H1 (cell line): ENCODE data around the gene AFTPH. TPM values are rescaled to one million over a fixed set of nuclear protein-coding genes. Genes with fewer than 3 reads are reported as not detected.

Source experiments
- CTCF ChIA-PET: fragments of 300-600 bp; sonication (Branson Sonifier 250); formaldehyde crosslinking; loops from one replicate; lab custom pipeline; 2021; ENCODE audit not compliant: partially characterized antibody; lab: Charles Lee
- POLR2A ChIA-PET: fragments of 300-600 bp; sonication (Branson Sonifier 250); formaldehyde crosslinking; loops from one replicate; lab custom pipeline; 2021; ENCODE audit warnings: inconsistent platforms; ENCODE audit not compliant: partially characterized antibody; lab: Charles Lee
- DNase-seq, 2 experiments: peaks; one replicate each; pipeline versions ENCODE4 v3.0.0 to v3.0.0-alpha.2; 2010 to 2022; ENCODE audit warnings: low spot score in 2 of 2, low read depth in 1 of 2, mixed read lengths in 1 of 2
- FAIRE-seq: peaks from 2 replicates; lab custom pipeline; 2011; peaks lifted over from hg19 to GRCh38; lab: Jason Lieb, UNC
- H2AFZ ChIP-seq: 2 replicates; pipeline ENCODE4 v1.8.1; 2012; ENCODE audit warnings: low read length, inconsistent platforms
- H2AK5ac ChIP-seq: 2 replicates; pipeline ENCODE4 v1.6.1; 2013; ENCODE audit warnings: low read depth, low read length
- H2BK120ac ChIP-seq: replicated peaks from 2 replicates; pipeline ENCODE3; 2013; ENCODE audit warnings: low read depth, low read length, inconsistent platforms
- H2BK12ac ChIP-seq: 2 replicates; pipeline ENCODE4 v1.6.1; 2013; ENCODE audit warnings: low read depth, low read length
- H2BK15ac ChIP-seq: 2 replicates; pipeline ENCODE4 v1.6.1; 2013; ENCODE audit warnings: low read length
- H2BK20ac ChIP-seq: 2 replicates; pipeline ENCODE4 v1.6.1; 2013; ENCODE audit warnings: low read length
- H2BK5ac ChIP-seq: 2 replicates; pipeline ENCODE4 v1.6.1; 2013; ENCODE audit warnings: low read depth, low read length
- H3K14ac ChIP-seq: 2 replicates; pipeline ENCODE4 v1.6.1; 2013; ENCODE audit warnings: inconsistent platforms; ENCODE audit not compliant: insufficient read length
- H3K18ac ChIP-seq: 2 replicates; pipeline ENCODE4 v1.6.1; 2013; ENCODE audit warnings: low read length; ENCODE audit errors: extremely low read depth
- H3K23ac ChIP-seq: 2 replicates; pipeline ENCODE4 v1.6.1; 2013; ENCODE audit warnings: inconsistent platforms; ENCODE audit not compliant: insufficient read length
- H3K23me2 ChIP-seq: 2 replicates; pipeline ENCODE4 v1.6.1; 2013; ENCODE audit warnings: low read depth, low read length
- H3K27ac ChIP-seq: 2 replicates; pipeline ENCODE4 v1.6.1; 2011; ENCODE audit warnings: low read depth, low read length, inconsistent platforms
- H3K27me3 ChIP-seq, 4 experiments: replicated peaks in 1 of 4; 1 replicate in 1 of 4; 2 replicates in 3 of 4; pipeline versions ENCODE4 v1.6.1 to v1.8.1; 2011 to 2013; ENCODE audit warnings: low read length in 3 of 4, mild to moderate bottlenecking in 3 of 4, inconsistent platforms in 2 of 4, mixed read lengths in 2 of 4, moderate library complexity in 1 of 4; ENCODE audit not compliant: control insufficient read depth in 3 of 4, insufficient read depth in 3 of 4; ENCODE audit errors: extremely low read depth in 1 of 4
- H3K36me3 ChIP-seq, 4 experiments: 2 replicates each; pipeline versions ENCODE4 v1.6.1 to v1.8.1; 2011 to 2013; ENCODE audit warnings: mild to moderate bottlenecking in 4 of 4, low read length in 3 of 4, moderate library complexity in 2 of 4, control low read depth in 1 of 4, inconsistent platforms in 1 of 4; ENCODE audit not compliant: insufficient read depth in 4 of 4, control insufficient read depth in 2 of 4
- H3K4ac ChIP-seq: replicated peaks from 2 replicates; pipeline ENCODE3; 2013; ENCODE audit warnings: low read length, low read depth, mixed read lengths, inconsistent platforms; ENCODE audit not compliant: insufficient read length
- H3K4me1 ChIP-seq, 4 experiments: replicated peaks in 1 of 4; 1 replicate in 1 of 4; 2 replicates in 3 of 4; pipeline versions ENCODE4 v1.6.1 to v1.8.1; 2011 to 2013; ENCODE audit warnings: low read length in 3 of 4, inconsistent platforms in 2 of 4, mixed read lengths in 1 of 4; ENCODE audit not compliant: insufficient read depth in 4 of 4, control insufficient read depth in 3 of 4
- H3K4me2 ChIP-seq, 2 experiments: 2 replicates each; pipeline versions ENCODE4 v1.6.1 to v1.8.1; 2011 to 2013; ENCODE audit warnings: low read depth in 2 of 2, low read length in 2 of 2, control low read depth in 1 of 2, inconsistent platforms in 1 of 2, mild to moderate bottlenecking in 1 of 2; ENCODE audit not compliant: insufficient read depth in 1 of 2
- H3K4me3 ChIP-seq, 4 experiments: fragments of 200-600, 300-600 bp in 1 of 4; sonication (generic), shearing (Covaris generic), sonication (Bioruptor Twin) in 1 of 4; 2 replicates each; pipeline versions ENCODE4 v1.5.1 to v1.8.1; 2011 to 2016; ENCODE audit warnings: low read length in 4 of 4, low read depth in 3 of 4, control low read depth in 2 of 4, inconsistent platforms in 2 of 4, mild to moderate bottlenecking in 2 of 4, mixed read lengths in 1 of 4, moderate library complexity in 1 of 4; ENCODE audit not compliant: insufficient read depth in 2 of 4; ENCODE audit errors: extremely low read depth in 1 of 4
- H3K56ac ChIP-seq: replicated peaks from 2 replicates; pipeline ENCODE3; 2013; ENCODE audit warnings: low read depth, mild to moderate bottlenecking, mixed read lengths, low read length, inconsistent platforms; ENCODE audit not compliant: insufficient read length
- H3K79me1 ChIP-seq: 2 replicates; pipeline ENCODE4 v1.6.1; 2013; ENCODE audit warnings: low read depth, low read length, control low read depth
- H3K79me2 ChIP-seq, 2 experiments: 2 replicates each; pipeline versions ENCODE4 v1.6.1 to v1.8.1; 2012 to 2013; ENCODE audit warnings: low read length in 2 of 2, mild to moderate bottlenecking in 2 of 2, inconsistent platforms in 1 of 2; ENCODE audit not compliant: insufficient read depth in 2 of 2, control insufficient read depth in 1 of 2
- H3K9ac ChIP-seq, 4 experiments: replicated peaks in 1 of 4; 1 replicate in 1 of 4; 2 replicates in 3 of 4; pipeline versions ENCODE4 v1.6.1 to v1.8.1; 2011 to 2013; ENCODE audit warnings: low read depth in 3 of 4, low read length in 3 of 4, control low read depth in 2 of 4, mild to moderate bottlenecking in 2 of 4, moderate library complexity in 2 of 4, inconsistent platforms in 1 of 4; ENCODE audit errors: extremely low read depth in 1 of 4
- H3K9me3 ChIP-seq, 2 experiments: 2 replicates each; pipeline versions ENCODE4 v1.6.1 to v1.8.1; 2012 to 2013; ENCODE audit warnings: mild to moderate bottlenecking in 2 of 2, moderate library complexity in 2 of 2, control low read depth in 1 of 2, inconsistent platforms in 1 of 2, low read depth in 1 of 2, low read length in 1 of 2, mixed read lengths in 1 of 2; ENCODE audit not compliant: insufficient read depth in 2 of 2
- H4K20me1 ChIP-seq, 2 experiments: replicated peaks in 1 of 2; 2 replicates each; pipeline versions ENCODE3 to v1.8.1; 2011 to 2013; ENCODE audit warnings: inconsistent platforms in 2 of 2, low read length in 2 of 2, mild to moderate bottlenecking in 1 of 2; ENCODE audit not compliant: insufficient read depth in 2 of 2, control insufficient read depth in 1 of 2
- H4K5ac ChIP-seq: 2 replicates; pipeline ENCODE4 v1.6.1; 2013; ENCODE audit warnings: low read length, low read depth, mixed read lengths, inconsistent platforms; ENCODE audit not compliant: insufficient read length
- H4K8ac ChIP-seq: 2 replicates; pipeline ENCODE4 v1.8.0; 2013; ENCODE audit warnings: mild to moderate bottlenecking, moderate library complexity, low read length, inconsistent platforms; ENCODE audit not compliant: insufficient read depth; ENCODE audit errors: extremely low read depth
- H4K91ac ChIP-seq: replicated peaks from 2 replicates; pipeline ENCODE3; 2013; ENCODE audit warnings: low read length, mixed read lengths, inconsistent platforms; ENCODE audit not compliant: insufficient read length
- ASH2L ChIP-seq: fragments of 200-600, 300-600 bp; sonication (generic); IDR thresholded peaks from one replicate; pipeline ENCODE4 v1.7.1; 2017; ENCODE audit warnings: low read length
- KDM5A ChIP-seq: fragments of 200-600 bp; IDR thresholded peaks from 2 replicates; pipeline ENCODE4 v1.7.1; 2012; ENCODE audit warnings: mild to moderate bottlenecking, low read length, inconsistent platforms, mixed read lengths
- NANOG ChIP-seq: IDR thresholded peaks from 2 replicates; pipeline ENCODE4 v1.6.1; 2011; ENCODE audit warnings: low read length, low read depth, mild to moderate bottlenecking, inconsistent platforms; ENCODE audit not compliant: insufficient read depth, poor library complexity, severe bottlenecking
- POLR2A ChIP-seq, 2 experiments: IDR thresholded peaks; 1 replicate in 1 of 2; 2 replicates in 1 of 2; pipeline ENCODE4 v1.6.1; 2011; ENCODE audit warnings: low read depth in 2 of 2, low read length in 2 of 2, mild to moderate bottlenecking in 2 of 2; ENCODE audit errors: control extremely low read depth in 1 of 2
- RFX5 ChIP-seq: IDR thresholded peaks from 2 replicates; pipeline ENCODE4 v1.6.1; 2011; ENCODE audit warnings: low read depth, low read length, improper control_type of control experiment, borderline replicate concordance
- SIN3A ChIP-seq, 2 experiments: IDR thresholded peaks in 1 of 2; conservative IDR thresholded peaks in 1 of 2; 2 replicates each; pipeline ENCODE4 v1.6.1; 2011 to 2012; ENCODE audit warnings: low read length in 2 of 2, improper control_type of control experiment in 1 of 2, low read depth in 1 of 2, mild to moderate bottlenecking in 1 of 2
- YY1 ChIP-seq: IDR thresholded peaks from 2 replicates; pipeline ENCODE4 v1.6.1; 2011; ENCODE audit warnings: low read depth, mild to moderate bottlenecking, low read length
- ZNF274 ChIP-seq: IDR thresholded peaks from 2 replicates; pipeline ENCODE4 v1.7.0; 2012; ENCODE audit warnings: low read length, borderline replicate concordance; ENCODE audit errors: extremely low read depth
- WGBS, 2 experiments: shearing (Covaris generic) in 1 of 2; methylation state at CpG; one replicate each; pipeline versions ENCODE4 v1.1.6 to v1.1.7; 2013 to 2015; ENCODE audit warnings: low lambda C conversion rate in 2 of 2, mixed read lengths in 2 of 2, inconsistent platforms in 1 of 2, low coverage in 1 of 2, missing lambda C conversion rate in 1 of 2; ENCODE audit not compliant: insufficient replicate concordance in 2 of 2, insufficient coverage in 1 of 2, insufficient read length in 1 of 2; ENCODE audit errors: extremely low coverage in 1 of 2, missing lambda C conversion rate in 1 of 2; 5-methylcytosine and 5-hydroxymethylcytosine counted together
- polyA plus RNA-seq, 7 experiments: library from polyadenylated mRNA; depleted of rRNA in 3 of 7; stranded (reverse) in 5 of 7; unstranded in 2 of 7; fragments of >200 nt in 5 of 7; fragments of 200-250 nt in 2 of 7; gene quantifications; 1 replicate in 5 of 7; 2 replicates in 1 of 7; 4 replicates in 1 of 7; pipeline versions ENCODE4 v1.2.1 to v1.2.3, GENCODE V29; 2011 to 2013; ENCODE audit warnings: missing spikeins in 2 of 7, mixed read lengths in 2 of 7
- total RNA-seq: library from RNA; stranded (reverse); fragmentation: NEBNext Ultra II Directional; extraction: Animal tissue kit (Norgen Biotek cat#: 25700); gene quantifications from 2 replicates; pipeline ENCODE4 v1.2.1, GENCODE V29; 2021

Gene AFTPH
- total and polyA plus RNA-seq, 2 of the 8 experiments (the other 6 are each of a cell fraction or from before 2014, with no cell fraction given): 7.3 to 15.0 TPM

GRCh38 chr2:64534363-64534762 is 10.2 kb downstream of the AFTPH start:
- TF ChIP-seq SIN3A (conservative IDR thresholded peaks at IDR 0.05 in 1 of 2, IDR thresholded peaks at IDR 0.05 in 1 of 2; ENCODE audit: low read depth in 1 of 2, low read length in 2 of 2) (no peak), POLR2A (IDR thresholded peaks at IDR 0.05; ENCODE audit: control extremely low read depth in 1 of 2, low read depth in 2 of 2, low read length in 2 of 2) (no peak), ZNF274 (no peak), NANOG (no peak), KDM5A (no peak), YY1 (no peak), RFX5 (no peak), ASH2L (no peak)
- H3K4me3 ChIP-seq: no peak overlapping the region
- no peak overlapping the region for H3K4ac ChIP-seq
- H3K23me2 ChIP-seq: no peaks in the 10 kb centered on the region
- no peak overlapping the region for H3K14ac ChIP-seq
- no peak overlapping the region for H2BK20ac ChIP-seq
- no peak overlapping the region for H4K8ac ChIP-seq
- H2BK15ac ChIP-seq: no peak overlapping the region
- ChIA-PET POLR2A (no interaction called here), CTCF (interaction anchor here (1.8 kb wide), 1 partner anchor 46 kb away, joined by 4 read pairs; no protein-coding TSS in a partner anchor)
- no peak overlapping the region for H2AK5ac ChIP-seq
- H3K9ac ChIP-seq: peak overlapping the region in 1 of 4 experiments; percentile 34; a peak in 1 of 7 replicates
- H3K56ac ChIP-seq: no peak overlapping the region
- no peak overlapping the region for H3K18ac ChIP-seq
- no peaks in the 10 kb centered on the region for H3K36me3 ChIP-seq
- H3K27me3 ChIP-seq: no peaks in the 10 kb centered on the region
- no peak overlapping the region for H4K5ac ChIP-seq
- no peak overlapping the region for H3K27ac ChIP-seq
- H3K79me2 ChIP-seq: peaks cover 0 to 56% of the 10 kb centered on the region in 2 experiments; a peak in 2 of 4 replicates
- H2AFZ ChIP-seq: no peak overlapping the region
- H2BK12ac ChIP-seq: no peak overlapping the region
- no peak overlapping the region for H2BK5ac ChIP-seq
- H4K20me1 ChIP-seq: peaks cover 0 to 3% of the 10 kb centered on the region in 2 experiments
- no peak for FAIRE-seq
- H3K9me3 ChIP-seq: no peaks in the 10 kb centered on the region
- no peak overlapping the region for H3K4me2 ChIP-seq
- no peak overlapping the region for H3K23ac ChIP-seq
- no peak overlapping the region for H2BK120ac ChIP-seq
- no peak for DNase-seq
- no peaks in the 10 kb centered on the region for H3K79me1 ChIP-seq
- 83% methylated on average over 3 of the region's 3 CpGs; no CpG with 5 or more reads in 1 of the 2 experiments for WGBS, 2 experiments
- no peaks in the 10 kb centered on the region; a peak in 3 of 7 replicates for H3K4me1 ChIP-seq
- no peak overlapping the region for H4K91ac ChIP-seq
